WTC11 (cell line): ENCODE data around the gene EIF6.

Source experiments
- CREB1 ChIP-seq: sonication (generic); formaldehyde crosslinking; IDR thresholded peaks from 2 replicates; pipeline ENCODE4 v1.8.0; 2023; ENCODE audit warnings: mild to moderate bottlenecking, missing genetic modification reagents
- ESRRA ChIP-seq: sonication (generic); formaldehyde crosslinking; IDR thresholded peaks from 2 replicates; pipeline ENCODE4 v1.8.1; 2022; ENCODE audit warnings: mild to moderate bottlenecking, missing genetic modification reagents, borderline replicate concordance
- IRF2 ChIP-seq: sonication (generic); formaldehyde crosslinking; IDR thresholded peaks from 2 replicates; pipeline ENCODE4 v1.8.0; 2022; ENCODE audit warnings: low read depth, missing genetic modification reagents, borderline replicate concordance
- JUN ChIP-seq: sonication (generic); formaldehyde crosslinking; IDR thresholded peaks from 2 replicates; pipeline ENCODE4 v1.8.0; 2023; ENCODE audit warnings: mild to moderate bottlenecking, missing genetic modification reagents
- MXD4 ChIP-seq: fragments of 250-450 bp; sonication (Bioruptor Pico); IDR thresholded peaks from 2 replicates; pipeline ENCODE4 v1.8.0; 2021; ENCODE audit warnings: mild to moderate bottlenecking, moderate library complexity, borderline replicate concordance
- NR3C1 ChIP-seq: sonication (generic); formaldehyde crosslinking; conservative IDR thresholded peaks from 2 replicates; pipeline ENCODE4 v1.8.1; 2023; ENCODE audit warnings: low read depth, mild to moderate bottlenecking, missing genetic modification reagents
- SMAD4 ChIP-seq: sonication (generic); formaldehyde crosslinking; IDR thresholded peaks from 2 replicates; pipeline ENCODE4 v1.8.0; 2022; ENCODE audit warnings: mild to moderate bottlenecking, missing genetic modification reagents
- SP1 ChIP-seq: sonication (generic); formaldehyde crosslinking; conservative IDR thresholded peaks from 2 replicates; pipeline ENCODE4 v1.8.1; 2022; ENCODE audit warnings: missing genetic modification reagents
- TF ChIP-seq, protein P1 (sequence below): sonication (generic); formaldehyde crosslinking; IDR thresholded peaks from 2 replicates; pipeline ENCODE4 v1.8.1; 2022; ENCODE audit warnings: low read depth, missing genetic modification reagents, borderline replicate concordance
- TF ChIP-seq, protein P2 (sequence below): fragments of 200-600 bp; IDR thresholded peaks from 2 replicates; pipeline ENCODE4 v1.8.0; 2022; ENCODE audit warnings: antibody characterized with exemption
- TF ChIP-seq, protein P3 (sequence below): fragments of 250-450 bp; sonication (Bioruptor Pico); IDR thresholded peaks from 2 replicates; pipeline ENCODE4 v2.1.2; 2022; ENCODE audit warnings: mild to moderate bottlenecking, moderate library complexity

DNA sequence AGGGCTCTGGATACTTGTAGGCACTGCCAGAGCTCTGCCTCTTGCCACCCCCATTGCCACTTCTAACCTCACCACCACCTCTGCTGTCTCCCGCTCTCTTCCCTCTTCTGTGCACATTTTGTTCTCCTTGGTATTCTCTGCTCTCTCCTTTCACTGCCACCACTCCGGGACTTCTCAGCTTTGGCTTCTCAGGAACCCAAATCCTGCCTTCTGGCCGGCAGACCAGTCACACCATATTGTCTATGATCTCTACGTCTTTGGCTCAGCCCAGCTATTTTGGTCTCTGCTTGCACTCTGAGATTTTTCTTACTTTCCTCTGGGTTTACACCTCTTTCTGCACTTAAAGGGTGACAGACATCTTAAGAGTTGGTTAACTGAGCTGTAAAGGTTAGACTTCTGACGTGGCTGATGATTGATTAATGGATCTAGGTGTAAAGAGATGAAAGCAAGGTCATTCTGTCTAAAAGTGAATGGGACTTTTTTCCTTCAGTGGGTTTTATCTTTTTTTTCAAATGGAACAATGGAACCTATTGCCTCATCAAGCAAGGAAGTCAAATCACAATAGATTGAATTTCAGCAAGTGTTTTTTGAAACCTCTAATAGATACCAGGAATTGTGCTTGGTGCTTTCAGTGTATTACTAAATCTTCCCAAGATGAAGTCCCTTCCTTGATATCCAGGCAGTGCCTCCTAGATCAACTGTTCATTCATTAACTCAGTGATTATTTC lies 44.3 kb downstream of the EIF6 start:
- TF ChIP-seq ESRRA (CRISPR knock-in tag) (no peak), CREB1 (no peak), MXD4 (no peak), IRF2 (CRISPR knock-in tag) (no peak), SP1 (CRISPR knock-in tag) (no peak), JUN (CRISPR knock-in tag) (no peak), SMAD4 (CRISPR knock-in tag) (no peak), NR3C1 (CRISPR knock-in tag) (no peak)
- TF ChIP-seq, protein P1, sequence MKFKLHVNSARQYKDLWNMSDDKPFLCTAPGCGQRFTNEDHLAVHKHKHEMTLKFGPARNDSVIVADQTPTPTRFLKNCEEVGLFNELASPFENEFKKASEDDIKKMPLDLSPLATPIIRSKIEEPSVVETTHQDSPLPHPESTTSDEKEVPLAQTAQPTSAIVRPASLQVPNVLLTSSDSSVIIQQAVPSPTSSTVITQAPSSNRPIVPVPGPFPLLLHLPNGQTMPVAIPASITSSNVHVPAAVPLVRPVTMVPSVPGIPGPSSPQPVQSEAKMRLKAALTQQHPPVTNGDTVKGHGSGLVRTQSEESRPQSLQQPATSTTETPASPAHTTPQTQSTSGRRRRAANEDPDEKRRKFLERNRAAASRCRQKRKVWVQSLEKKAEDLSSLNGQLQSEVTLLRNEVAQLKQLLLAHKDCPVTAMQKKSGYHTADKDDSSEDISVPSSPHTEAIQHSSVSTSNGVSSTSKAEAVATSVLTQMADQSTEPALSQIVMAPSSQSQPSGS (CRISPR knock-in tag) = no peak
- TF ChIP-seq, protein P2, sequence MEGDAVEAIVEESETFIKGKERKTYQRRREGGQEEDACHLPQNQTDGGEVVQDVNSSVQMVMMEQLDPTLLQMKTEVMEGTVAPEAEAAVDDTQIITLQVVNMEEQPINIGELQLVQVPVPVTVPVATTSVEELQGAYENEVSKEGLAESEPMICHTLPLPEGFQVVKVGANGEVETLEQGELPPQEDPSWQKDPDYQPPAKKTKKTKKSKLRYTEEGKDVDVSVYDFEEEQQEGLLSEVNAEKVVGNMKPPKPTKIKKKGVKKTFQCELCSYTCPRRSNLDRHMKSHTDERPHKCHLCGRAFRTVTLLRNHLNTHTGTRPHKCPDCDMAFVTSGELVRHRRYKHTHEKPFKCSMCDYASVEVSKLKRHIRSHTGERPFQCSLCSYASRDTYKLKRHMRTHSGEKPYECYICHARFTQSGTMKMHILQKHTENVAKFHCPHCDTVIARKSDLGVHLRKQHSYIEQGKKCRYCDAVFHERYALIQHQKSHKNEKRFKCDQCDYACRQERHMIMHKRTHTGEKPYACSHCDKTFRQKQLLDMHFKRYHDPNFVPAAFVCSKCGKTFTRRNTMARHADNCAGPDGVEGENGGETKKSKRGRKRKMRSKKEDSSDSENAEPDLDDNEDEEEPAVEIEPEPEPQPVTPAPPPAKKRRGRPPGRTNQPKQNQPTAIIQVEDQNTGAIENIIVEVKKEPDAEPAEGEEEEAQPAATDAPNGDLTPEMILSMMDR = no peak
- TF ChIP-seq, protein P3, sequence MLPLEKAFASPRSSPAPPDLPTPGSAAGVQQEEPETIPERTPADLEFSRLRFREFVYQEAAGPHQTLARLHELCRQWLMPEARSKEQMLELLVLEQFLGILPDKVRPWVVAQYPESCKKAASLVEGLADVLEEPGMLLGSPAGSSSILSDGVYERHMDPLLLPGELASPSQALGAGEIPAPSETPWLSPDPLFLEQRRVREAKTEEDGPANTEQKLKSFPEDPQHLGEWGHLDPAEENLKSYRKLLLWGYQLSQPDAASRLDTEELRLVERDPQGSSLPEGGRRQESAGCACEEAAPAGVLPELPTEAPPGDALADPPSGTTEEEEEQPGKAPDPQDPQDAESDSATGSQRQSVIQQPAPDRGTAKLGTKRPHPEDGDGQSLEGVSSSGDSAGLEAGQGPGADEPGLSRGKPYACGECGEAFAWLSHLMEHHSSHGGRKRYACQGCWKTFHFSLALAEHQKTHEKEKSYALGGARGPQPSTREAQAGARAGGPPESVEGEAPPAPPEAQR (CRISPR knock-in tag) = no peak
